ENCODE data around the gene ANAPC4.

DNA sequence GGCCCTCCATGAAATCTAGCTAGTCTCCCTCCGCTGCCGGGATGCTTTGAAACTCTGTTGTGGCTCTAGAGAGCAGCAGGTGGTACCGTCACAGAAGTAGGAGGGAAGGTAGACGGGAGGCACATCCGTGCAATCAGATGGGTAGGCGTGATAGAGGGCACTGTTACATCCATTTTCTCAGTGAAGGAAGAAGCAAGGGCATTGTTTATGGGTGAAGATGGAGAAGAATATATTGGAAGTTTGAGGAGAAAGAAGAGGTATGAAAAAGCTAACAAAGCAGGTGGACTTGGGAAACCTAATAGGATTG is 1.3 kb downstream of the ANAPC4 start:
- no peak for TF ChIP-seq POLR2A (IDR thresholded peaks at IDR 0.05)
- TF ChIP-seq, protein P1, sequence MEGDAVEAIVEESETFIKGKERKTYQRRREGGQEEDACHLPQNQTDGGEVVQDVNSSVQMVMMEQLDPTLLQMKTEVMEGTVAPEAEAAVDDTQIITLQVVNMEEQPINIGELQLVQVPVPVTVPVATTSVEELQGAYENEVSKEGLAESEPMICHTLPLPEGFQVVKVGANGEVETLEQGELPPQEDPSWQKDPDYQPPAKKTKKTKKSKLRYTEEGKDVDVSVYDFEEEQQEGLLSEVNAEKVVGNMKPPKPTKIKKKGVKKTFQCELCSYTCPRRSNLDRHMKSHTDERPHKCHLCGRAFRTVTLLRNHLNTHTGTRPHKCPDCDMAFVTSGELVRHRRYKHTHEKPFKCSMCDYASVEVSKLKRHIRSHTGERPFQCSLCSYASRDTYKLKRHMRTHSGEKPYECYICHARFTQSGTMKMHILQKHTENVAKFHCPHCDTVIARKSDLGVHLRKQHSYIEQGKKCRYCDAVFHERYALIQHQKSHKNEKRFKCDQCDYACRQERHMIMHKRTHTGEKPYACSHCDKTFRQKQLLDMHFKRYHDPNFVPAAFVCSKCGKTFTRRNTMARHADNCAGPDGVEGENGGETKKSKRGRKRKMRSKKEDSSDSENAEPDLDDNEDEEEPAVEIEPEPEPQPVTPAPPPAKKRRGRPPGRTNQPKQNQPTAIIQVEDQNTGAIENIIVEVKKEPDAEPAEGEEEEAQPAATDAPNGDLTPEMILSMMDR (IDR thresholded peaks at IDR 0.05 in 8 of 11, conservative IDR thresholded peaks at IDR 0.05 in 3 of 11) = no peak

Data from spleen (tissue), 7 donors.